Testis (tissue), 3 donors: ENCODE data around the gene LCP2. TPM values are rescaled to one million over a fixed set of nuclear protein-coding genes. Genes with fewer than 3 reads are reported as not detected.
A peak's percentile ranks its signal among the peaks of the same experiment; 100 is the strongest.

ENCODE experiments used
- DNase-seq: peaks from one replicate; pipeline ENCODE4 v3.0.0-alpha.2; 2019
- H3K27ac ChIP-seq, 2 donors: fragments of 200-600 bp; sonication (generic); one replicate each; pipeline ENCODE4 v1.5.1; 2019
- H3K27me3 ChIP-seq: fragments of 200-600 bp; sonication (generic); one replicate; pipeline ENCODE4 v1.5.1; 2019
- H3K36me3 ChIP-seq: fragments of 200-600 bp; sonication (generic); one replicate; pipeline ENCODE4 v1.5.1; 2017; ENCODE audit warnings: low read depth; ENCODE audit errors: missing control alignments
- H3K4me1 ChIP-seq: fragments of 200-600 bp; sonication (generic); one replicate; pipeline ENCODE4 v1.5.1; 2019
- H3K4me3 ChIP-seq, 2 donors: fragments of 200-600 bp; sonication (generic); one replicate each; pipeline ENCODE4 v1.5.1; 2017 to 2019
- H3K9me3 ChIP-seq: fragments of 200-600 bp; sonication (generic); one replicate; pipeline ENCODE4 v1.5.1; 2017
- POLR2A ChIP-seq: fragments of 450-650 bp; IDR thresholded peaks from one replicate; pipeline ENCODE4 v1.6.1; 2017; ENCODE audit warnings: antibody characterized with exemption, mild to moderate bottlenecking, moderate library complexity
- WGBS, 2 donors: methylation state at CpG; one replicate each; pipeline ENCODE4 v1.1.5; 2018; 5-methylcytosine and 5-hydroxymethylcytosine counted together
- intact Hi-C: fragments of 100-400 bp; cut with DNase I; formaldehyde crosslinking; loops from one replicate; pipeline ENCODE4 v1.15.1; 2023; ENCODE audit warnings: low total_unique reads
- polyA plus RNA-seq: library from polyadenylated mRNA; stranded (reverse); fragments of 350-450 nt; fragmentation: Illumina TruSeq; extraction: RNeasy Lipid Tissue Mini Kit (QIAGEN cat#74804); gene quantifications from one replicate; pipeline ENCODE4 v1.2.3, GENCODE V29; 2014; ENCODE audit warnings: low read depth, low replicate concordance; ENCODE audit not compliant: insufficient read depth
- total RNA-seq, 2 donors: library from RNA; depleted of rRNA; stranded (reverse); fragments of >200 nt; gene quantifications; one replicate each; pipeline ENCODE4 v1.2.3, GENCODE V29; 2016
- TF ChIP-seq, protein P1 (sequence below), 3 experiments: fragments of 450-650 bp in 2 of 3; fragments of 200-600 bp in 1 of 3; sonication (generic) in 1 of 3; IDR thresholded peaks; one replicate each; pipeline ENCODE4 v1.5.1; 2016 to 2019; ENCODE audit warnings: antibody characterized with exemption in 3 of 3, mild to moderate bottlenecking in 2 of 3, moderate library complexity in 1 of 3

LCP2 gene
- total and polyA plus RNA-seq, 3 donors from 2014 or later: 8.6 to 14.2 (median 11.5) TPM

DNA sequence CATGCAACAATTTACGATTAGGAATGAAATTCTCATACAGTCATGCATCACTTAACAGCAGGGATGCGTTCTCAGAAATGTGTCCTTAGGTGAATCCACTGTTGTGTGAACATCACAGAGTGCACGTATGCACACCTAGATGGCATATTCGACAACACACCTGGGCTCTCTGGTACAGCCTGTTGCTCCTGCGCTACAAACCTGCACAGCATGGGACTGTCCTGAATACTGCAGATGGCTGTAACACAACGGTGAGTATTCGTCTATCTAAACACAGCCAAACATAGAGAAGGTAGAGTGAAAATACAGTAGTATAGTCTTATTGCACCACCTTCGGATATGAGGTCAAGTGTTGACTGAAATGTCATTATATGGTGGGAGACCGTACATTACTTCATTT, 44.0 kb upstream of the LCP2 start:
- intact Hi-C loops: loop anchor here (10.0 kb wide), 1 partner anchor 117 kb away; no protein-coding TSS in a partner anchor
- H3K4me1 ChIP-seq: peaks cover 3% of the 10 kb centered on the region
- 95 to 98% methylated on average over 9 of the region's 9 CpGs for WGBS, 2 donors
- H3K27ac ChIP-seq: no peak overlapping the region
- H3K36me3 ChIP-seq: no peaks in the 10 kb centered on the region
- TF ChIP-seq POLR2A: no peak
- TF ChIP-seq, protein P1, sequence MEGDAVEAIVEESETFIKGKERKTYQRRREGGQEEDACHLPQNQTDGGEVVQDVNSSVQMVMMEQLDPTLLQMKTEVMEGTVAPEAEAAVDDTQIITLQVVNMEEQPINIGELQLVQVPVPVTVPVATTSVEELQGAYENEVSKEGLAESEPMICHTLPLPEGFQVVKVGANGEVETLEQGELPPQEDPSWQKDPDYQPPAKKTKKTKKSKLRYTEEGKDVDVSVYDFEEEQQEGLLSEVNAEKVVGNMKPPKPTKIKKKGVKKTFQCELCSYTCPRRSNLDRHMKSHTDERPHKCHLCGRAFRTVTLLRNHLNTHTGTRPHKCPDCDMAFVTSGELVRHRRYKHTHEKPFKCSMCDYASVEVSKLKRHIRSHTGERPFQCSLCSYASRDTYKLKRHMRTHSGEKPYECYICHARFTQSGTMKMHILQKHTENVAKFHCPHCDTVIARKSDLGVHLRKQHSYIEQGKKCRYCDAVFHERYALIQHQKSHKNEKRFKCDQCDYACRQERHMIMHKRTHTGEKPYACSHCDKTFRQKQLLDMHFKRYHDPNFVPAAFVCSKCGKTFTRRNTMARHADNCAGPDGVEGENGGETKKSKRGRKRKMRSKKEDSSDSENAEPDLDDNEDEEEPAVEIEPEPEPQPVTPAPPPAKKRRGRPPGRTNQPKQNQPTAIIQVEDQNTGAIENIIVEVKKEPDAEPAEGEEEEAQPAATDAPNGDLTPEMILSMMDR (IDR thresholded peaks at IDR 0.05): no peak
- no peaks in the 10 kb centered on the region for H3K27me3 ChIP-seq
- H3K9me3 ChIP-seq: no peaks in the 10 kb centered on the region
- H3K4me3 ChIP-seq: no peak overlapping the region
- no peak for DNase-seq

DNA sequence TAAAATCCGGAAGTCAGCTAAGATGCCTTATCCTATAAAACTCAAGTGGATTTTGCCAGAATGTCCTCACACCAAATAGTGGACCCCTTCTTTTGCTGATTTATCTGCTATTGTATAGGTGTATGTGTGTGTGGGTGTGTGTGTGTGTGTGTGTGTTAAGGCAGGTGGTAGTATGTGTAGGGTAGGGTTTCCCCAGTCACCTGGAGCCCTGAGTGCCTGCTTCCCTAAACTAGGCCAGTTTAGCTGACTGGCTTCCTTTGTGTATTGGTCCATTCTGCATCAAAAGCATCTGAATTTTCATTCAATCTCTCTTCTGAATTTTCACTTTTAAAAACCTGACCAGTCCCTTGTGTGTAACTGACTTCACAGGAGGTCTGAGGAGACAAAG, 42.2 kb upstream of the LCP2 start:
- WGBS, 2 donors: 93 to 94% methylated on average over 1 of the region's 1 CpG
- H3K4me3 ChIP-seq: no peak overlapping the region
- H3K27ac ChIP-seq: no peak overlapping the region
- no peaks in the 10 kb centered on the region for H3K27me3 ChIP-seq
- no peak for TF ChIP-seq POLR2A
- TF ChIP-seq, protein P1 (IDR thresholded peaks at IDR 0.05): no peak
- peaks cover 3% of the 10 kb centered on the region for H3K4me1 ChIP-seq
- no peak for DNase-seq
- intact Hi-C loops: loop anchor here (10.0 kb wide), 1 partner anchor 115 kb away; no protein-coding TSS in a partner anchor
- H3K9me3 ChIP-seq: no peaks in the 10 kb centered on the region
- H3K36me3 ChIP-seq: no peaks in the 10 kb centered on the region

DNA sequence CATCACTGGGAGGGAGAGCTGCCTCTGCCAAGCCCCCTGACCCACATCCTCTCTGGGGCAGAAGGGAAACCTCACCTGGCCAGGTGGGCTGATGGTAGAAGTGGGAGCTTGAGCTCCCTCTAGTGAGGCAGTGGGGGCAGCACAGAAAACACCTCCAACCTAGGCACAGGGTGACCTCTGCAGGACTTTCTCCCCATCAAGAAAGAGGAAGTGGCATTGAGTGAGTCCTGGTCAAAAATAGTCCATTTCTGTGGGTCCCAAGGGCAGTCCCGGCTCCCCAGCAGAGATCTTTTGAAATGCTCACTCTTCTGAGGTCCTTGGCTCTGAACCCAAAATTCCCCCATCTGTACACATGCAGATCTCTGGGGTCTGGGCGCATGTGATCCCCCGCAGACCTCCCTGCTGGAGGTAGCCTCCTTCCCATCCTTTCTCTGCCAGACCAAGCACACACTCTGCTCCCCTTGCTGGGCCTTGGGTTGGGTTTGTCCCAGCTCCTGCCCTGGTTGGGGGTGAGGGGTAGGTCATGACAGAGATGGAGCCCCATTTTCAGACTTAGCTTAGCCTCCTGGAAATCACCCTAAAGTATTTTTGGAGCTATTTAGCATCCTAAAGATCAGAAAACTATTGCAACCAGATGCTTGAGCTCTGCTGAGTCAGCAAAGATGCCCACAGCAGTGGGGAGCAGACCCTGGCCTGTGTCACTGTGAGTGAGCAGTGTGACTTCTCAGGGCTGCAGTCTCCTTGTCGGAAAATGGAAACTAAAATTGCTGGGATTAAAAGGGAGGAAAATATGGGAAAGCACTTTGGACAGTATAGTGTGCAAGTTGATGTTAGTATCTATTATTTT, 41.6 kb upstream of the LCP2 start:
- 83 to 88% methylated on average over 4 of the region's 4 CpGs for WGBS, 2 donors
- H3K4me3 ChIP-seq: no peak overlapping the region
- intact Hi-C loops: no loop called here
- no peak overlapping the region for H3K27ac ChIP-seq
- H3K27me3 ChIP-seq: no peaks in the 10 kb centered on the region
- no peaks in the 10 kb centered on the region for H3K36me3 ChIP-seq
- DNase-seq: no peak
- H3K4me1 ChIP-seq: peaks cover 3% of the 10 kb centered on the region
- no peak for TF ChIP-seq POLR2A
- TF ChIP-seq, protein P1 (IDR thresholded peaks at IDR 0.05): peak in 1 of 3 experiments; percentile 19
- H3K9me3 ChIP-seq: no peaks in the 10 kb centered on the region

DNA sequence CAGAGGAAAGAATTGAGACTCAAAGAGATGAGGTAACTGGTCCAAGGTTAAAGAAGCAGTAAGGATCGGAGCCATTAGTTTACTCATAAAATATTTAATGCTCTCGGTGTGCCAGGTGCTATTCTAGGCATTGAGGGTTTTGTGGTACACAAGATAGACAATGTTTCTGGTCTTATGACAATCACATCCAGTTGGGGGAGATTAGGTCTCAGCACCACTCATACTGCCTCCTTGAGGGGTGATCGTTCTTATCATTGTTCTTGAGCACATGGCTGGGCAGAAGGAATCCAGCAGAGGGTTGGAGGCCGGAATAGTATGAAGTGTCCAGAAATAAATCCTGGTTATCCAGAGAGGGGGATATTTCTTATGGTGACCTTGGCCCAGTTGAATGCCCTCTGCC, 40.7 kb upstream of the LCP2 start:
- Histone ChIP-seq H3K27me3 (no peaks in the 10 kb centered on the region), H3K27ac (no peak overlapping the region), H3K36me3 (no peaks in the 10 kb centered on the region), H3K4me1 (peaks cover 3% of the 10 kb centered on the region), H3K4me3 (no peak overlapping the region), H3K9me3 (no peaks in the 10 kb centered on the region)
- no peak for DNase-seq
- intact Hi-C loops: no loop called here
- TF ChIP-seq, protein P1 (IDR thresholded peaks at IDR 0.05): no peak
- no peak for TF ChIP-seq POLR2A
- 78% methylated on average over 4 of the region's 4 CpGs for WGBS, 2 donors
